ENCODE data around the gene AURKAIP1.

The AURKAIP1 gene

DNA sequence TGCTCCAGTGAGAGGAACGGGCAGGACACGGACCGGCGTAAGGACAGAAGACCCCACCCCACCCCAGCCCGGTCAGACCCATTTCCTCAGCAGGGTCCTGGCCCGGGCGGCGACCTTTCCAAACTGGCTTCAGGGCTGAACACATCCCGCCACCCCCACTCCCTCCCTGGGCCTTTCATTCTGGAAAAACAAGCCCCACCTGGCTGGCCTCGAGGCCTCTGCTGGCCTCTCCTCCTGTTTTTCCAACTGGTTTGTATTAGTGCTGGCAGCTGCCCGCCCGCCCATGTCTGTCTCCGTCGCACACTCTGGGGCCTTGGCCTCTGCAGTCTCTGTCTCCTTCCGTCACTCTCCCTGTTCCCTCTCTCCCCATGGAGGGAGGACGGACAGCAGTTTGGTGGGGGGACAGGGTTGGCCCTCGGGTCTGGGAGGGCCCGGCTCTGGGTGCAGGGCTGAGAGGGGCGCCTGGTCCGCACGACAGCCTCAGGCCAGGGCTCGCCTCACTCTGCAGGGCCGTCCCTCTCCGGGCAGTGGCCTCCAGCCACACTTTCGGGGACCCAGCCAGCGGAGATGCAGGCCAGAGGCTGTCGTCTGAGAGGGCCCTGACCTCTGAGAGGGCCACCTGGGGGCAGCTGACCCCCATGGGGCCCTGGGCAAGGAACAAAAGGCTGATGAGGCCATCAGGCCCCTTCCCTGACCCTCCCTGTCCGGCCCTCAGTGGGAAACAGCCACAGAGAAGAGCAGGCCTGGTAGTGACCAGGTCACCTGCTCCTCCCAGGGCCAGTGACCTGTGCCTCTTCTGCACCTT lies 15.1 kb downstream of the AURKAIP1 start:
- DNase-seq = no peak

DNA sequence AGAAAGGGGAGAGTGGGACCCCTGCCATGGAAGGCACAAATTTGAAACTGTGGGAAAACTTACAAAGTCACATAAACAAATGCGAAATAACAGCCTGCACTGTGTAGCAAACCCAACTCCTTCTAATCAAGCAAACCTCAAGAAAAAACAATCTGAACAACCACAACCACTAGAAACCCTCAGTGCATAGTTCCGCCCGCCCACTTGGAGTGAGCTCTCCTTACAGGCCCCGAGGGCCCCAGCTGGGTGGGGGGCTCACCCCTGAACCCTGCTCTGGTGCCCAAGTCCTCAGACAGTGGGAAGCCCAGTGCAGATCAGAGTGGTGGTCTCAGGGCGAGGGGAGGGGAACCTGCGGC lies 15.7 kb downstream of the AURKAIP1 start:
- no peak for DNase-seq

- no peak for DNase-seq
Observed at GRCh38 chr1:1358433-1359271, 16.4 kb downstream of the AURKAIP1 start, which contains the start of gene MXRA8. Gene MXRA8, minus strand, starts transcription at chr1:1358555. Its CDS starts 51 bp downstream, at chr1:1358504.

GRCh38 chr1:1357871-1358432 lies 17.1 kb downstream of the AURKAIP1 start:
- DNase-seq = no peak

DNA sequence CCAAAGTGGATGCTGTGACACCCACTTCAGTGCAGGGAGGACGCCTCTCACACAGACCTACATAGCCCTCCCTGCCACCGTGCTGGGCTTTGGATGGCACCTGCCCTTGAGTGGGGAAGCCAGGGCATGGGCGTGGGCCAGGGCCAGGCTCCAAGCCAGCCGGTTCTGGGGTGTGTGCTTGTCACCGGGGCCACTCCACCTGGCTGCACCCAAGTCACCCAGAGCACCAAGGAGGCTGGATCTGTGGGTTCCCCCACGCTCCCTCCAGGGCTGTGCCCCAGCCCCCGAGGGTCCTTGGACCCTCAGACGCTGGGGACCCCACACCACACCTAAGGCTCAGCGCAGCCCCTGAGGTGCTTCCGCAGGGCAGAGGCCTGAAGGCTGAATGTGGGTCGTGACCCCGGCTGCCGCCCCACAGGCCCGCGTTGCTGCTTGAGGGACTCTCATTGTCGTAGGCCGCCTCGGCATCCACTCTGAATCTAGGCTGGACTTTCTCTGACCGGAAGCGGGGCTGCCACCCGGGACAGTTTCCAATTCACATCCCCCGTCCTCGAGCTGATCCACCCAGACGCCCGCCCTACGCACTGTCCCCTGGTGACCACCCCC lies 18.1 kb downstream of the AURKAIP1 start:
- no peak for DNase-seq

- no peak for DNase-seq
Observed at GRCh38 chr1:1356166-1356795, 18.7 kb downstream of the AURKAIP1 start.

- no peak for DNase-seq
Observed at GRCh38 chr1:1355416-1355815, 19.6 kb downstream of the AURKAIP1 start.

DNA sequence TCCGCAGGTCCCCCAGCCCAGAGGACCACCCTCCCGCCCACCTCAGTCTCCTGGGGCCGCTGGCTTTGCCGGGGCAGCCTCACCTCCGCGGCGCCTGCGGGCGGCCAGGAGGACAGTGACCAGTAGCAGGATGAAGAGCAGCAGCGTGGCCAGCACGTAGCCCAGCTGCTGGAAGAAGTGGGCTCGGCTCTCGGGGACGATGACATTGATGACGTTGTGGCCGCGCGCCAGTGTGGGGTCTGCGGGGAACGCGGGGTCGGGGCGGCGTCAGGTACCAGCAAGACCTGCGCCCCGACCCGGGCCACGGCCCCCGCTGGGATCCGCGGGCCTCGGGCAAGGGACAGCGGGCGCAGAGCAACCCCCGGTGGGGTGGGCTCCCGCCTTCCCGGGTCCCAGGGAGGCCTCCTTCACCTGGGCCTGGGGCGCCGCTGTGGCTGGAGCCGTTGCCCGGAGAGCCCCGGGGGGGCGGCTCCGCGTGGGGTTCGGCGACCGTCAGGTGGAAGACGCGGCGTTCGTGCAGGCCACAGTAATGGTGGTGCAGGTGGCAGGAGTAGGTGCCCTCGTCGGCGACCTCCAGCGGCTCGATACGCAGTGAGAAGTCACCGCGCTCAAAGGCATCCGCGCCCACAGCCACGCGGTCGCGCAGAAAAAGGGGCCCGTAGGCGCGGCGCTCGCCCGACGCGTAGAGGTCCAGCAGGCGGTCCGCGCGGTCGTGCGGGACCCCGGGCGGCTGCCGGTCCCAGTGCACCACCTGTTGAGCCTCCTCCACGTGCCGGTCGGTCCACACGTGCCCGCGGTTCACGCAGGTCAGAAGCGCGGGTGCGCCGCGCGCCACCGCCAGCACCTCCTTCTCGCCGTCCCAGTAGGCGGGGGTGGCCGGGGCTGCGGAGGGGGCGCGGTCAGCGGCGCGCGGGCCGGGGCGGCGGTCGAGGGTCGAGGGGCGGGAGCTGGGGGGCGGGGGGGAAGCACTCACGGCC lies 20.4 kb downstream of the AURKAIP1 start:
- DNase-seq = no peak

GRCh38 chr1:1353389-1354151 lies 21.4 kb downstream of the AURKAIP1 start:
- no peak for DNase-seq

DNA sequence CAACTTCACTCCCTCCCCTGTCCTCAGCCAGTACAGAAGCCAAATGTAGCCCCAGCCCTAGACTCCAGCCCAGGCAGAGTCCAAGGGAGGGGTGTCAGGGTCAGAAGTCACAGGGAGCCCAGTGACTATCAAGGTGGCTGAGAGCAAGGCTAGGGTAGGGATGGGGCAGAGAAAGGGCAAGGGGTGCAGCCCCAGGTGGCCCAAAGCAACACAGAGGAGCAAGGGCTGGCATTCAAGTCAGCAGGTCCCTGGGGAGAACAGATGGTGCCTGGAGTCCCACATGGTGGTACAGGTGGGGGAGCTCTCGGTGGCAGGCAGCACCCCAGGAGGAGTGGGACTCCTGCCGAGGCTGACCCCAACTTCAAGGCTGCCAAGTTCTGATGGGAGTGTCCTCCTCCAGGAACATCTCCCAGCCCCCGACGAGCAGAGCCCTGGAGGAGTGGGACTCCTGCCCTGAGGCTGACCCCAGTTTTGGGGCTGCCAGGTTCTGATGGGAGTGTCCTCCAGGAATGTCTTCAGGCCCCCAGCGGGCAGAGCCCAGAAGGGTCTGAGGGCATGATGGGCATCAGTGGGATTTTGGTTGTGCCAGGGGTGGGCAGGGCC lies 22.1 kb downstream of the AURKAIP1 start:
- no peak for DNase-seq

DNA sequence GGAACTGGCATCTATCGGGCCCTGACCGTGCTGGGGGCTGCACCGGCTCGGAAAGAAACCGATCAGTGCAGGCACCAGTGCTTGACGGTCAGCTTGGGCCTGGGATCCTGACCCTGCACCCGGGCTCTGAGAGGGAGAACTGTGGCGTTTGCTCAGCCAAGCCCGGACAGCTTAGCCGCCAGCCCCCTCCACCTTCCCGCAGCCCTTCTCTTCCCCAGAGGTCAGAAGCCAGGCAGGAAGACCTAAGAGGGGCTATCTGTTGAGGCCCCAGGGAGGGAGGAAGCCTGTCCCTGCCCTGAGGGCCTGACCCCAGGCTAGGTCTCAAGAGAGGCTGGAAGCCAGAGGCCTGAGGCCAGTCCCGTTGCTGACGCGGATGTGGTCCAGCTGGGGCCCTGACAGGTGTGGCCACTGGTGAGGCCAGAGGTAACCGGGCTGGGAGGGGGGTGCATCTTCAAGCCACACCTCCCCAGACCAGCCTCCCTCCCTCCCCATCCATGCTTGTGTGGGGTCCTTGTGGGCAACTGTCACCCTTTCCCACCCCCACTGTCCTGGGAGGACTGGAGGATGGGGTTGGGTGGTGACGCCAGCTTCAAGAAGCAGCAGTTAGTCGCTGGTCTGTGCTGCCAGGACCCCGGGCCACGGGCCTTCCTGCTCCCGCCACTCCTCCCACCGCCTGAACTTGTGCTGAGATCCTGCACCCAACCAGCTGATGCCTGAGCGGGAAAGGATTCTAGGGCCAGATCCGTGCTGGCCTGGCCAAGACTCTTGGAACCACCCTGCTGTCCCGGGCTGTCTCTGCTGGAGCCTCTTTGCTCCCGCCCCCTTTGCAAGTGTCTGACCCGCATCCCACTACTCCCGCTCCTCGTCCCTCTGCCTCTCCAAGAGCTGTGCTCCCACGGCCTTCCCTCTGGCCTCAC lies 23.2 kb downstream of the AURKAIP1 start:
- no peak for DNase-seq

DNA sequence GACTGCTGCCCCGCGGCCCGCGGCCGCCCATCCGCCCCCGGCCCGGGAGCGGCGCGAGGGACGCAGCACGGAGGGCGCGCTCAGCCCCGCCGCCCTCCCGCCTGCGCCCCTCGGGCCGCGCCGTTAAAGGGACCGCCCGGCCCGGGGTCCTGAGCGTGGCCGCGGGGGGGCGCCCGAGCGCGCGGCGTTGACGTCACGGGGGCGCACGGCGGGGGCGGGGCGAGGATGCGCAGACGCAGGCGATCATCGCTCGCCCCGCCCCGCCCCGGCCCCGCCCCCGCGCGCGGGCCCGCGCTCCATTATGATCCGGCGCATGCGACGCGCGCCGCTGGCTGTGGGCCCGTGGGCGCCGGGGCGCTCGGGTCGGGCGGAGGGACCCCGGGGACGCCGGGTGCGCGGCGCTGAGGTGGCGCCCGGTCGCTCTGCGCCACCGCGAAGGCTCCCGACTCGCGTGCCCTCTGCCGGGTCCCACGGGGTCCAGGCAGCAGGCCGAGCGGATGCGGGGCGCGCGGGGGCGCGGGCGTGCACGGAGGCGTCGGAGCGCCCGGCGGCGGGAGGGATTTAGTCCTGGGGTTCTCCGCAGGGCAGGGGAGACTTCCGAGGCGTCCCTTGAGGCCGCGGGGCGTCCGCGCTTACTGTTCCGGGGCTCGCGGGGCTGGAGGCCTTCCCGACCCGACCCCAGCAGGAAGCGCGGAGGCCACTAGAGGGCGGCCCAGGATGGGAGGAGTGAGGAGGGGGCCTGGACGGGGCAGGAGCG lies 25.6 kb downstream of the AURKAIP1 start, which contains the start of gene DVL1:
TSS of gene DVL1 (minus strand) at position 163 of the 757 bp plus-strand sequence. CDS start 353 bp downstream, outside the sequence.
- DNase-seq = peak; percentile 32

DNA sequence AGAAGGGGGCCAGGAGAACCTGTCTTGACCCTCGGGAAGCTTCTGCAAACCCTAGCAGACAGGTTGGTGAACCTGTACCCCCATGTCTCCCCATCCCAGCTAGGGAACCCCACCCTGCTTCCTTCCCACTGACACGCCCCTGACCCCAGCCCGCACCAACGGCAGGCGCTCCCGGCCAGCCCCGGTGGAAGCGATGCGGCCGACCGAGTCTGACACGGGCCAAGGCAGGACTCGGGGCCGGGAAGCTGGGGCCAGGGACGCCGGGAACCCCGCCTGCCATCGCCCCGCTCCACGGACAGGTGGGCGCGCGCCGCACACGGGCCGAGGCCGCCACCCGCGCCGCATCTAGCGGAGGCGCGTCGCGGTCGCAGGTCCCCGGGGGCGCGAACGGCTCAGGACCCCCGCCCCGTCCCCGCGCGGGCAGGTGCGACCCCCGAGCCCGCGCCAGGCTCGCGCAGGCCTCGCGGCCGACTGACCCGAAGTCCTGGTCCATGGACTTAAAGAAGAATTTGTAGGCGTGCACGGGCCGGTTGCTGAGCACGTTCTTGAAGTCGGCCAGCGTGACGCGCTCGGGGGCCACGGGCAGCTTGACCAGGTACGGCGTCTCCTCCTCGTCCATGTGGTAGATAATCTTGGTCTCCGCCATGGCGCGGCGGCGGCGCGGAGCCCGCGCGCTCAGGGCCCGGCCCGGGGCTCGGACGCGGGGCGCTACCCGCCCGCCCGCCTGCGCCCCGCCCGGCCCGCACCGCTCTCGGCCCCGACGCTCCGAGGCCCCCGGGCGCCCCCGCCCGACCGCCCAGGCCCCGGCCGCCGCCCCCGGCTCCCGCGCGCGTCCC lies 26.4 kb downstream of the AURKAIP1 start:
- no peak for DNase-seq

- no peak for DNase-seq
Observed at GRCh38 chr1:1347663-1348419, 27.2 kb downstream of the AURKAIP1 start.

GRCh38 chr1:1347026-1347595 lies 27.9 kb downstream of the AURKAIP1 start:
- DNase-seq = no peak

- no peak for DNase-seq
Observed at GRCh38 chr1:1346501-1346890, 28.5 kb downstream of the AURKAIP1 start.

All from NCI-H774 (cell line).